ENCODE measurements around the gene DLD. TPM values are rescaled to one million over a fixed set of nuclear protein-coding genes. Genes with fewer than 3 reads are reported as not detected.
"Not testable (repeated sequence)": the region's sequence is repeated elsewhere in the genome, so short reads cannot be mapped to it uniquely, and the experiment has no call there.

Gene DLD
- total and polyA plus RNA-seq, 2 experiments from 2014 or later: 84.9 to 129 TPM

DNA sequence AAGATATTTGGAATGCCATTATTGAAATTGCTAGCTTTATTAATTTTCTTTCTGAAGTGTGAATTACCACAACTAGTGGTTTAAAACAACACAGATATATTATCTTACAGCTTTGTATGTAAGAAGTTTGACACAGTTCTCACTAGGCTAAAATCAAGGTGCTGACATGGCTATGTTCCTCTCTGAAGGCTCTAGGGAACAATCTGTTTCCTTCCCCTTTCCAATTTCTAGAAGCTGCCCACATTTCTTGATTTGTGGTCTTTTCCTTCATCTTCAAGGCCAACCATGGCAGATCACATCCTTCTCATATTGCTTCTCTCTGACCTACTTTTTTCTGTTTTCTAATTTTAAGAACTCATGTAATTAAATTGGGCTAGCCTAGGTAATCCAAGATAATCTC lies 44.7 kb upstream of the DLD start:
- Histone ChIP-seq H3K36me3 (replicated peaks; ENCODE audit: insufficient read depth, low read depth) (no peaks in the 10 kb centered on the region), H3K4me2 (no peak overlapping the region), H3K27ac (no peak overlapping the region), H4K20me1 (ENCODE audit: insufficient read depth, poor library complexity, severe bottlenecking) (no peaks in the 10 kb centered on the region), H3K27me3 (no peaks in the 10 kb centered on the region), H2AFZ (no peak overlapping the region), H3K79me2 (no peaks in the 10 kb centered on the region), H3K9me3 (ENCODE audit: low read depth) (no peaks in the 10 kb centered on the region), H3K4me3 (no peak overlapping the region), H3K4me1 (ENCODE audit: insufficient read depth) (peaks cover 4% of the 10 kb centered on the region), H3K9me2 (replicated peaks; ENCODE audit: insufficient read depth) (no peaks in the 10 kb centered on the region)
- DNase-seq (ENCODE audit: low spot score): no peak
- TF ChIP-seq CTCF (IDR thresholded peaks at IDR 0.05; ENCODE audit: poor library complexity) (no peak), EZH2 (IDR thresholded peaks at IDR 0.05; ENCODE audit: borderline replicate concordance) (no peak), EZH2phosphoT487 (IDR thresholded peaks at IDR 0.05; ENCODE audit: low read depth, severe bottlenecking, unreplicated experiment) (no peak)

DNA sequence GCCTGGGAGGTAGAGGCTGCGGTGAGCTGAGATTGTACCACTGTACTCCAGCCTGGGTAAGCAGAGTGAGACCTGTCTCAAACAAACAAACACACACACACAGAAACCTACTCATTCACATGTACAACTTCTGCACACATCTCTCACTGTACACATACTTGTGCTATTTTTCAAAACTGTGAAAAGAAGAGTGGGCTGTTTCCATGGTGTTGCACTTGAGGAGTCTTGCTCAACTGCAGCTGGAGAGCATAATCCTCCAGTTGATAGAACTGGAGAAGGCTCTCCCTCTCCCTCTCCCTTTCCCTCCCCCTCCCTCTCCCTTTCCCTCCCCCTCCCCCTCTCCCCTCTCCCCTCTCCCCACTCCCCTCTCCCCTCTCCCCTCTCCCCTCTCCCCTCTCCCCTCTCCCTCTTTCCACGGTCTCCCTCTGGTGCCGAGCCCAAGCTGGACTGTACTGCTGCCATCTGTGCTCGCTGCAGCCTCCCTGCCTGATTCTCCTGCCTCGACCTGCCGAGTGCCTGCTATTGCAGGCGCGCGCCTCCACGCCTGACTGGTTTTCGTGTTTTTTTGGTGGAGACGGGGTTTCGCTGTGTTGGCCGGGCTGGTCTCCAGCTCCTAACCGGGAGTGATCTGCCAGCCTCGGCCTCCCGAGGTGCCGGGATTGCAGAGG lies 43.7 kb upstream of the DLD start:
- peaks cover 4% of the 10 kb centered on the region for H3K4me1 ChIP-seq (ENCODE audit: insufficient read depth)
- H3K9me2 ChIP-seq (replicated peaks; ENCODE audit: insufficient read depth): no peaks in the 10 kb centered on the region
- no peaks in the 10 kb centered on the region for H3K9me3 ChIP-seq (ENCODE audit: low read depth)
- TF ChIP-seq CTCF (IDR thresholded peaks at IDR 0.05; ENCODE audit: poor library complexity): no peak
- no peak for TF ChIP-seq EZH2phosphoT487 (IDR thresholded peaks at IDR 0.05; ENCODE audit: low read depth, severe bottlenecking, unreplicated experiment)
- TF ChIP-seq EZH2 (IDR thresholded peaks at IDR 0.05; ENCODE audit: borderline replicate concordance): no peak
- H3K4me3 ChIP-seq: no peak overlapping the region
- no peak for DNase-seq (ENCODE audit: low spot score)
- no peak overlapping the region for H2AFZ ChIP-seq
- H4K20me1 ChIP-seq (ENCODE audit: insufficient read depth, poor library complexity, severe bottlenecking): no peaks in the 10 kb centered on the region
- H3K36me3 ChIP-seq (replicated peaks; ENCODE audit: insufficient read depth, low read depth): no peaks in the 10 kb centered on the region
- H3K79me2 ChIP-seq: no peaks in the 10 kb centered on the region
- no peak overlapping the region for H3K4me2 ChIP-seq
- 94% methylated on average over 18 of the region's 18 CpGs for WGBS (ENCODE audit: low lambda C conversion rate, missing lambda C conversion rate)
- no peaks in the 10 kb centered on the region for H3K27me3 ChIP-seq
- H3K27ac ChIP-seq: no peak overlapping the region

- not testable (repeated sequence) for H4K20me1 ChIP-seq (ENCODE audit: insufficient read depth, poor library complexity, severe bottlenecking); H3K4me2 ChIP-seq; H3K4me1 ChIP-seq (ENCODE audit: insufficient read depth); H3K36me3 ChIP-seq (replicated peaks; ENCODE audit: insufficient read depth, low read depth); H3K4me3 ChIP-seq; H3K79me2 ChIP-seq; H3K27me3 ChIP-seq; H2AFZ ChIP-seq; H3K9me2 ChIP-seq (replicated peaks; ENCODE audit: insufficient read depth); H3K9me3 ChIP-seq (ENCODE audit: low read depth); DNase-seq (ENCODE audit: low spot score); H3K27ac ChIP-seq
- WGBS (ENCODE audit: low lambda C conversion rate, missing lambda C conversion rate): 97% methylated on average over 10 of the region's 20 CpGs
Measured at GRCh38 chr7:107847836-107848175, 43.2 kb upstream of the DLD start.

GRCh38 chr7:107848211-107848610 lies 42.8 kb upstream of the DLD start:
- H3K9me2 ChIP-seq (replicated peaks; ENCODE audit: insufficient read depth); H3K4me3 ChIP-seq: not testable (repeated sequence)
- 98% methylated on average over 7 of the region's 31 CpGs for WGBS (ENCODE audit: low lambda C conversion rate, missing lambda C conversion rate)

More at GRCh38 chr7:107848211-107848610, 42.8 kb upstream of the DLD start:
- H4K20me1 ChIP-seq (ENCODE audit: insufficient read depth, poor library complexity, severe bottlenecking); DNase-seq (ENCODE audit: low spot score); H3K4me1 ChIP-seq (ENCODE audit: insufficient read depth); H2AFZ ChIP-seq; H3K9me3 ChIP-seq (ENCODE audit: low read depth); H3K36me3 ChIP-seq (replicated peaks; ENCODE audit: insufficient read depth, low read depth); H3K27ac ChIP-seq; H3K79me2 ChIP-seq; H3K27me3 ChIP-seq; H3K4me2 ChIP-seq: not testable (repeated sequence)
